Retinal pigment epithelial cell (primary cell): Measurements from ENCODE around the gene IRF2.

Experiments
- DNase-seq: peaks from one replicate; pipeline ENCODE4 v3.0.0-alpha.2; 2010; ENCODE audit warnings: low read depth
- H3K4me3 ChIP-seq: 2 replicates; pipeline ENCODE4 v1.5.1; 2011; ENCODE audit warnings: mild to moderate bottlenecking, low read length, control low read depth, moderate library complexity
- TF ChIP-seq, protein P1 (sequence below): conservative IDR thresholded peaks from 2 replicates; pipeline ENCODE4 v1.5.1; 2011; ENCODE audit warnings: low read depth, low read length, control low read depth, inconsistent platforms

Gene IRF2

DNA sequence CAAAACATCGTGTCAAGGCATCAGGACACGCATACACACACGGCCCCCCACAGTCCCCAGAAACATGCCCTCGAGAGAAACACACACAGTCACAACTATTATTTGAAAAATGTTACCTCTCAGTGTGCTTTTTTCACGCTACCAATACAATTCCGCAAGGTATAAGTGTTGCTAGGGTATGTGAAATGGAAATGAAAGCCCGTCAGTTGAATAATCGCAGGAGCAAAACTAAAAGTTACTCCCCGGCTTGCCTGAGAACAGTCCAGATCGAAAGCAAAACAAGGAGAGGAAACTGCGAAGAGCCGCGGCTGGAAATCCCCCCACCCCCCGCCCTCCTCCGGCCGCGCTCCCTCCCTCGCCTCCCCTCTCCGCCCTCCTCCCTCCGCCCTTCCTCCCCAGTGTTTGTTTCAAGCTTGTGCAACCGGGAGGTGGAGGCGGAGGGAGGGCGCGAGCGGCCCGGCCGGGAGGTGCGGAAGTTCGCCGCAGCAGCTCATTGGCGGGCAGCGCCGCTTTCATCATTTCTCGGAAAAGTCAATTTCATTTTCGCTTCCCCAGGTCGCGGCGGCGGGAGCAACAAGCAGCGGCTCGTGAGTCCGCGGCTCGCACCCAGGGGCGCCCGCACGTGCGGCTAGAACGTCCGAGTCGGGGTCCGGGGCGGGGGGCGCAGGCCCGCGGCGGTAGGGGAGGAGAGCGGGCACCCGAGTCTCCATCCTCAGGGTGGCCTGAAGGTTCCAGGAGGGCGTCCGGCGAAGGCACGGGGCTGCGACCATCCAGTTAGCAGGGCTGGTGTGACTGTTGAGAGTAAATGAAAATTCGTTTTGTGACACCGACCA, at the start of gene IRF2:
Gene IRF2 (minus strand): TSS at position 288 of the 833 bp plus-strand sequence. CDS start 45,486 bp downstream, outside the sequence.
- H3K4me3 ChIP-seq: peak within 1 kb of the TSS; percentile 94
- TF ChIP-seq, protein P1, sequence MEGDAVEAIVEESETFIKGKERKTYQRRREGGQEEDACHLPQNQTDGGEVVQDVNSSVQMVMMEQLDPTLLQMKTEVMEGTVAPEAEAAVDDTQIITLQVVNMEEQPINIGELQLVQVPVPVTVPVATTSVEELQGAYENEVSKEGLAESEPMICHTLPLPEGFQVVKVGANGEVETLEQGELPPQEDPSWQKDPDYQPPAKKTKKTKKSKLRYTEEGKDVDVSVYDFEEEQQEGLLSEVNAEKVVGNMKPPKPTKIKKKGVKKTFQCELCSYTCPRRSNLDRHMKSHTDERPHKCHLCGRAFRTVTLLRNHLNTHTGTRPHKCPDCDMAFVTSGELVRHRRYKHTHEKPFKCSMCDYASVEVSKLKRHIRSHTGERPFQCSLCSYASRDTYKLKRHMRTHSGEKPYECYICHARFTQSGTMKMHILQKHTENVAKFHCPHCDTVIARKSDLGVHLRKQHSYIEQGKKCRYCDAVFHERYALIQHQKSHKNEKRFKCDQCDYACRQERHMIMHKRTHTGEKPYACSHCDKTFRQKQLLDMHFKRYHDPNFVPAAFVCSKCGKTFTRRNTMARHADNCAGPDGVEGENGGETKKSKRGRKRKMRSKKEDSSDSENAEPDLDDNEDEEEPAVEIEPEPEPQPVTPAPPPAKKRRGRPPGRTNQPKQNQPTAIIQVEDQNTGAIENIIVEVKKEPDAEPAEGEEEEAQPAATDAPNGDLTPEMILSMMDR: no peak
- DNase-seq: peak; percentile 91

DNA sequence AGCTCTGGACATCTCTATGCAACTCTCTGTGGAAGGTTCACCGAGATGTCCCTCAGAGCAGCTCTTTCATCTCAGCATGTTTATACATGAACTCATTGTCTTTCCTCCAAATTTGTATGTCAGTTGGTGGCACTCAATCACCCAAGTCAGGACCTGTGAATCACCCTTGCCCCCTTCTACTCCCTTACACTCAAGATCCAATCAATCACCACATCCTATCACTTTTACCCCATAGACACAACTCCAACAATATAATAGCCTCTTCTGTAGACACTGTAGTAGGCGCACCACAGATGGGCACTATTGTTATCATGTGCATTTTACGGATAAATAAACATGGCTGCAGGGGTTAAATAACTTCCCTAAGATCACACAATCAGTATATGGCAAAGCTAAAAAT, 41.3 kb upstream of the IRF2 start:
- DNase-seq: no peak
- TF ChIP-seq, protein P1: no peak
- H3K4me3 ChIP-seq: no peak overlapping the region

DNA sequence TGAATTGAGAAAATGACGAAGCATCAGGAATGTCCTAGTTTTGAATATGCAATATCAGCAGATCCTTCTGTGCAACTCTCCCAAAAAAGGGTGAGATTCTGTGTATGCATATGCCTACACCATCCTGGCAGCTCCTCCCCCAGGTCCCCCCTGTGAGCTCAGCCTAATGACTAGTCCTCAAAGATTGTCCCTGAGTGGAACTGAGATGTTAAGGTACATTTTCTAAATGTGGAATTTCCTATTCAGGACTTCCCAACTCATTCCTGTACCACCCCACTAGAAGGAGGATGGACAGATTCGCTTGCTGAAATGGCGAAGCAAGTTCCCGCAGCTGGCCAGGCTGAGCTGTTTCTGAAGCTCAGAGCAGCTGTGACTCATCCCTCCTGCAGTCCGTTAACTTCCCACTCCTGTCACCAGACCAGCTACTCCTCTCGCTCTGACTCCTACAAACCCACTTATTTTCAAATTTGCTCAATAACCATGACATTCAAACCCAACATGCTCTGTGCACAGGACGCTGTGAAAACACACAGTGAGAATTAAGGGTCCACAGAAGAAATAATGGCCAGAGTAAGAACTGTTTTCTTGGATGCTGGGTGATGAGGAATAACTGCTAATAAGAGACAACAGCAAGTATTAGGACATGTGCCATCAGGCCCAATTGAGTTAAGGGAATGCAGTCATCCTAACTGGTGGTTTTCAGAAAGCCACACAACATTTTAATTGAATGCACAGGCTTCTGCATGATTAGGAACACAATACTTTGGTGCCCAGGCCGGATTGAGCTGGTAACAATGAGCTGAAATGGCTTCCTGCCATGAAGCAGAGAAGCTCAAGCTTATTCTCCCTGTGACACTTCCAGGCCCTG, 40.0 kb upstream of the IRF2 start:
- TF ChIP-seq, protein P1: no peak
- peak; percentile 55 for DNase-seq
- H3K4me3 ChIP-seq: no peak overlapping the region

DNA sequence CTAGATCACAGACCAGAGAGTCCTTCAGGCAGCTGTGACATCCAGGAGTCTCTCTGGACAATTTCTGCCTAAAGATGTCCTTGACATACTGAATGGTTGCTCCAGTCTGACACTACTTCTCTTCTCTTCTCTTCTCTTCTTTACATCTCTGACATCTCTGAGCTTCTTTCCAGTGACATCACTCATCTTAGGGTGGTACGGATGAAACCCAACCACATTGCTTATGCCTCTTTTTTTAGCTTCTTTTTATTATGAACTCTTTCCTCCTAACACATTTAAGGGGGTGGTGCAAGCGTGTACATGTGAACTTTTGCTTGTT, 39.4 kb upstream of the IRF2 start:
- DNase-seq: no peak
- no peak overlapping the region for H3K4me3 ChIP-seq
- TF ChIP-seq, protein P1: no peak

DNA sequence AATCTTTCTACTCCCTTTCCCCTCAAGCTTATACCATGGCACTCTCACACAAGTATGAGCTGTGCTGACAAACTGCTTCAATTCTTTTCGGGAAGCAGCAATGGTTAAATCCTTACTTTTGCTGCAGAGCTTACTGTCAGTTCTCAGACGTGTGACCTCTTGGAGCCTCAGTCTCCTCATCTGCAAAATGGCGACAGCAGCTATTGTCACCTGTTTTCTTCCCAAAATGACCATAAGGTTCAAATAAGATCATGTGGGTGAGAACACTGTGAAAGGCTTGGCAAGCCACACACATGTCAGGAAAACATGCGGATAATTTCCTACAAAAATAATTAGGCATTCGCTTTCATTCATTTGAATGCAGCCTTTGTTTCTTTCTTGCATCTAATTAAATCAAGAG, 36.8 kb upstream of the IRF2 start:
- no peak overlapping the region for H3K4me3 ChIP-seq
- TF ChIP-seq, protein P1: no peak

DNA sequence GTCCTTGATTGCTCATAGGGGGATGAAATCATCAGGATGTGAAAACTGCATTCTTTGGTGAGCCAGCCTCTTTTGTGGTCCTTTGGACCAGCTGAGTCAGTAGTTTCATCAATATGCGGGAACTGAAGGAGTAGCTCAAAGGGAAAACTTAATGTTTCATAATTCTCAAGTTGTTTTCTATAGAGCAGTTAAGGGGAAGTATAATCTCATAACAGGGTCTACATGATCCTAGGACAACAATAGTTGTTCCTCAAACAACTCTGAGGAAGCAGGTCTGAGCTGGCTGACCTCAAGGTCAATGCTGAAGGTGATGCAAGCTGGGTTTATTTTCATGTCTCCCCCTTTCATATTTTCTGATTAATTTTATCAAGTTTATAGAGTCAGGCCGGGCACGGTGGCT, 36.1 kb upstream of the IRF2 start:
- TF ChIP-seq, protein P1: no peak
- no peak overlapping the region for H3K4me3 ChIP-seq
- no peak for DNase-seq

More for the DNA sequence above, 36.8 kb upstream of the IRF2 start:
- DNase-seq: no peak
